SKM-1 treated with dmso at 0.1 percent for 144 hours (cell line): ENCODE data around the gene IGF2BP2.
"Not testable (repeated sequence)": the region's sequence is repeated elsewhere in the genome, so short reads cannot be mapped to it uniquely, and the experiment has no call there.

Experiments used
- DNase-seq: peaks from one replicate; lab custom pipeline; 2025; ENCODE audit not compliant: unreplicated experiment; lab: John Stamatoyannopoulos, UW

IGF2BP2 gene

GRCh38 chr3:185807445-185808068 lies 17.3 kb downstream of the IGF2BP2 start:
- DNase-seq = no peak

- not testable (repeated sequence) for DNase-seq
Measured at GRCh38 chr3:185798831-185799110, 26.1 kb downstream of the IGF2BP2 start.

GRCh38 chr3:185797993-185798830 lies 26.6 kb downstream of the IGF2BP2 start:
- no peak for DNase-seq

- DNase-seq = no peak
Measured at GRCh38 chr3:185797108-185797881, 27.5 kb downstream of the IGF2BP2 start.

- DNase-seq = no peak
Measured at GRCh38 chr3:185796431-185797107, 28.3 kb downstream of the IGF2BP2 start.

- DNase-seq = no peak
Measured at GRCh38 chr3:185793381-185793780, 31.5 kb downstream of the IGF2BP2 start.

GRCh38 chr3:185792955-185793354 lies 31.9 kb downstream of the IGF2BP2 start:
- DNase-seq = no peak

- no peak for DNase-seq
Measured at GRCh38 chr3:185789891-185790830, 34.7 kb downstream of the IGF2BP2 start.

- DNase-seq = no peak
Measured at GRCh38 chr3:185789134-185789533, 35.7 kb downstream of the IGF2BP2 start.

GRCh38 chr3:185788292-185788691 lies 36.5 kb downstream of the IGF2BP2 start:
- DNase-seq = no peak

GRCh38 chr3:185786956-185787877 lies 37.6 kb downstream of the IGF2BP2 start:
- DNase-seq = no peak

GRCh38 chr3:185786258-185786657 lies 38.6 kb downstream of the IGF2BP2 start:
- DNase-seq = not testable (repeated sequence)

GRCh38 chr3:185784317-185784716 lies 40.5 kb downstream of the IGF2BP2 start:
- DNase-seq = no peak

GRCh38 chr3:185781759-185782158 lies 43.1 kb downstream of the IGF2BP2 start:
- DNase-seq = no peak

- DNase-seq = no peak
Measured at GRCh38 chr3:185779461-185779860, 45.4 kb downstream of the IGF2BP2 start.

- DNase-seq = no peak
Measured at GRCh38 chr3:185778821-185779220, 46.0 kb downstream of the IGF2BP2 start.

- DNase-seq = no peak
Measured at GRCh38 chr3:185778094-185778493, 46.7 kb downstream of the IGF2BP2 start.

GRCh38 chr3:185770109-185770508 lies 54.7 kb downstream of the IGF2BP2 start:
- no peak for DNase-seq

GRCh38 chr3:185768578-185768982 lies 56.3 kb downstream of the IGF2BP2 start:
- DNase-seq = peak; percentile 44
